GM23338 (cell line): Measurements from ENCODE around the gene LAMB1. TPM values are rescaled to one million over a fixed set of nuclear protein-coding genes. Genes with fewer than 3 reads are reported as not detected.

ENCODE experiments used
- ATAC-seq: fragments of 200-7000 bp; cut with Tn5 transposase; 3 replicates; pipeline ENCODE4 v1.9.1; 2020
- DNase-seq: peaks from one replicate; pipeline ENCODE4 v3.0.0-alpha.2; 2015; ENCODE audit warnings: low spot score
- H2AFZ ChIP-seq: fragments of 200-600 bp; sonication (generic); 2 replicates; pipeline ENCODE4 v1.8.0; 2016; ENCODE audit warnings: antibody characterized with exemption, mild to moderate bottlenecking, moderate library complexity
- H3F3A ChIP-seq: fragments of 200-600 bp; sonication (generic); replicated peaks from 2 replicates; pipeline ENCODE4 v1.8.0; 2017; ENCODE audit warnings: antibody characterized with exemption, mixed run types, low read depth
- H3K27ac ChIP-seq: fragments of 200-600 bp; sonication (generic); 2 replicates; pipeline ENCODE4 v1.6.1; 2016; ENCODE audit warnings: low read depth
- H3K27me3 ChIP-seq: fragments of 200-600 bp; sonication (generic); 2 replicates; pipeline ENCODE4 v1.8.0; 2016; ENCODE audit warnings: mild to moderate bottlenecking, mixed run types, moderate library complexity; ENCODE audit not compliant: insufficient read depth
- H3K36me3 ChIP-seq: fragments of 200-600 bp; sonication (generic); 2 replicates; pipeline ENCODE4 v1.8.0; 2016; ENCODE audit warnings: mild to moderate bottlenecking; ENCODE audit not compliant: insufficient read depth
- H3K4me1 ChIP-seq: fragments of 200-600 bp; sonication (generic); 2 replicates; pipeline ENCODE4 v1.8.0; 2016; ENCODE audit warnings: mild to moderate bottlenecking, moderate library complexity; ENCODE audit not compliant: insufficient read depth
- H3K4me2 ChIP-seq: fragments of 200-600 bp; sonication (generic); 2 replicates; pipeline ENCODE4 v1.7.1; 2017; ENCODE audit warnings: mixed run types
- H3K4me3 ChIP-seq: fragments of 200-600 bp; sonication (generic); 2 replicates; pipeline ENCODE4 v1.6.1; 2016; ENCODE audit warnings: mixed run types
- H3K79me2 ChIP-seq: fragments of 200-600 bp; sonication (generic); replicated peaks from 2 replicates; pipeline ENCODE4 v1.8.0; 2017; ENCODE audit warnings: mild to moderate bottlenecking; ENCODE audit not compliant: insufficient read depth
- H3K9me2 ChIP-seq: fragments of 200-600 bp; sonication (generic); 2 replicates; pipeline ENCODE4 v1.8.0; 2017; ENCODE audit not compliant: insufficient read depth
- H4K20me1 ChIP-seq: fragments of 200-600 bp; sonication (generic); replicated peaks from 2 replicates; pipeline ENCODE4 v1.8.0; 2017; ENCODE audit warnings: mild to moderate bottlenecking; ENCODE audit not compliant: insufficient read depth
- H3K27ac Mint-ChIP-seq: 2 replicates; pipeline ENCODE4 v1.8.0; 2020; ENCODE audit warnings: inconsistent platforms, mild to moderate bottlenecking, moderate library complexity, mixed read lengths
- H3K27me3 Mint-ChIP-seq: 3 replicates; pipeline ENCODE4 v1.8.0; 2022; ENCODE audit warnings: low read depth, mild to moderate bottlenecking, moderate library complexity, mixed read lengths, inconsistent platforms; ENCODE audit not compliant: insufficient read depth, poor library complexity
- H3K36me3 Mint-ChIP-seq: 3 replicates; pipeline ENCODE4 v1.8.0; 2021; ENCODE audit warnings: low read depth, mild to moderate bottlenecking, inconsistent platforms, moderate library complexity, mixed read lengths
- H3K4me1 Mint-ChIP-seq: 3 replicates; pipeline ENCODE4 v1.8.0; 2020; ENCODE audit warnings: mild to moderate bottlenecking, inconsistent platforms, mixed read lengths
- H3K4me3 Mint-ChIP-seq: 3 replicates; pipeline ENCODE4 v1.8.0; 2021; ENCODE audit warnings: moderate library complexity, mild to moderate bottlenecking, inconsistent platforms, mixed read lengths
- H3K9me3 Mint-ChIP-seq: 3 replicates; pipeline ENCODE4 v1.8.0; 2020; ENCODE audit warnings: moderate library complexity, mild to moderate bottlenecking, inconsistent platforms, mixed read lengths
- CREB1 ChIP-seq: fragments of 250-450 bp; sonication (Bioruptor Pico); IDR thresholded peaks from 2 replicates; pipeline ENCODE4 v1.5.0; 2020; ENCODE audit warnings: low read depth, mild to moderate bottlenecking, moderate library complexity
- CTCF ChIP-seq, 2 experiments: fragments of 200-600 bp in 1 of 2; sonication (generic) in 1 of 2; conservative IDR thresholded peaks; 2 replicates each; pipeline versions ENCODE4 v1.5.1 to v1.6.1; 2016 to 2017; ENCODE audit warnings: antibody characterized with exemption in 2 of 2, low read depth in 2 of 2, mild to moderate bottlenecking in 2 of 2, moderate library complexity in 1 of 2
- ETS1 ChIP-seq: IDR thresholded peaks from 2 replicates; pipeline ENCODE4 v1.6.1; 2016; ENCODE audit warnings: antibody characterized with exemption
- EZH2phosphoT487 ChIP-seq: fragments of 200-600 bp; sonication (generic); IDR thresholded peaks from one replicate; pipeline ENCODE4 v1.8.1; 2018; ENCODE audit warnings: antibody characterized with exemption; ENCODE audit not compliant: unreplicated experiment
- JUNB ChIP-seq: IDR thresholded peaks from one replicate; pipeline ENCODE4 v1.6.1; 2016; ENCODE audit warnings: antibody characterized with exemption; ENCODE audit not compliant: unreplicated experiment
- NANOG ChIP-seq: IDR thresholded peaks from 2 replicates; pipeline ENCODE4 v1.6.1; 2016; ENCODE audit warnings: antibody characterized with exemption, borderline replicate concordance
- POLR2AphosphoS5 ChIP-seq: IDR thresholded peaks from 2 replicates; pipeline ENCODE4 v1.6.1; 2016; ENCODE audit warnings: antibody characterized with exemption, low read depth
- STAT1 ChIP-seq: IDR thresholded peaks from one replicate; pipeline ENCODE4 v1.6.1; 2016; ENCODE audit warnings: antibody characterized with exemption; ENCODE audit not compliant: unreplicated experiment
- ZNF114 ChIP-seq: fragments of 250-450 bp; sonication (Bioruptor Pico); IDR thresholded peaks from 2 replicates; pipeline ENCODE4 v1.5.0; 2020; ENCODE audit warnings: mild to moderate bottlenecking, moderate library complexity
- ZNF331 ChIP-seq: fragments of 250-450 bp; sonication (Bioruptor Pico); IDR thresholded peaks from 2 replicates; pipeline ENCODE4 v1.5.0; 2020; ENCODE audit warnings: low read depth, mild to moderate bottlenecking, moderate library complexity
- ZNF462 ChIP-seq: fragments of 250-450 bp; sonication (Bioruptor Pico); IDR thresholded peaks from 2 replicates; pipeline ENCODE4 v1.5.0; 2020; ENCODE audit warnings: mild to moderate bottlenecking, moderate library complexity
- polyA plus RNA-seq: library from polyadenylated mRNA; unstranded; fragments of >200 nt; fragmentation: Nextera tagmentation; extraction: Ambion mirVana; gene quantifications from 2 replicates; pipeline ENCODE4 v1.2.1, GENCODE V29; 2016
- total RNA-seq: library from RNA; depleted of rRNA; stranded (reverse); fragments of >200 nt; shearing (Covaris generic); gene quantifications from 2 replicates; pipeline ENCODE4 v1.2.3, GENCODE V29; 2014

The LAMB1 gene
- total and polyA plus RNA-seq, 2 experiments from 2014 or later = 53.5 to 57.8 TPM

- TF ChIP-seq ZNF462 (CRISPR knock-in tag) = no peak
- no peak for TF ChIP-seq JUNB
- TF ChIP-seq NANOG = no peak
- no peak for TF ChIP-seq ZNF114 (CRISPR knock-in tag)
- TF ChIP-seq ETS1 = no peak
- no peak for TF ChIP-seq STAT1
- TF ChIP-seq ZNF331 (CRISPR knock-in tag) = no peak
- TF ChIP-seq POLR2AphosphoS5 = no peak
Observed at GRCh38 chr7:107936312-107936711, 66.6 kb downstream of the LAMB1 start (continued).

GRCh38 chr7:107934991-107935770, 67.8 kb downstream of the LAMB1 start:
- no peaks in the 10 kb centered on the region; the same call in 1 of the 2 replicates for H3K36me3 ChIP-seq
- H3K27ac Mint-ChIP-seq = no peak overlapping the region
- no peaks in the 10 kb centered on the region for H3K79me2 ChIP-seq
- H3K4me3 Mint-ChIP-seq = no peak overlapping the region
- peak overlapping the region; percentile 56; the same call in 1 of the 2 replicates for H3K27ac ChIP-seq
- H3K4me1 Mint-ChIP-seq = peaks cover 61% of the 10 kb centered on the region
- H3F3A ChIP-seq = no peaks in the 10 kb centered on the region; the same call in 1 of the 2 replicates
- no peaks in the 10 kb centered on the region for H3K27me3 ChIP-seq
- H2AFZ ChIP-seq = no peak overlapping the region
- peak overlapping the region; percentile 56 for H3K4me2 ChIP-seq
- H3K36me3 Mint-ChIP-seq = peaks cover 15% of the 10 kb centered on the region
- peaks cover 58% of the 10 kb centered on the region for H3K4me1 ChIP-seq
- H3K4me3 ChIP-seq = no peak overlapping the region; the same call in 1 of the 2 replicates
- no peaks in the 10 kb centered on the region for H3K9me2 ChIP-seq
- ATAC-seq (peak; percentile 5), DNase-seq (peak; percentile 28)
- H3K9me3 Mint-ChIP-seq = no peaks in the 10 kb centered on the region
- peaks cover 12% of the 10 kb centered on the region for H3K27me3 Mint-ChIP-seq
- no peaks in the 10 kb centered on the region for H4K20me1 ChIP-seq
- no peak for TF ChIP-seq ZNF114 (CRISPR knock-in tag)
- no peak for TF ChIP-seq POLR2AphosphoS5
- no peak for TF ChIP-seq CTCF (conservative IDR thresholded peaks at IDR 0.05; ENCODE audit: low read depth in 2 of 2)
- no peak for TF ChIP-seq CREB1 (CRISPR knock-in tag)
- TF ChIP-seq STAT1 = no peak
- TF ChIP-seq NANOG = no peak
- TF ChIP-seq EZH2phosphoT487 = no peak
- TF ChIP-seq JUNB = no peak
- no peak for TF ChIP-seq ETS1
